K562 (cell line): Measurements from ENCODE around the gene MAGI2. TPM values are rescaled to one million over a fixed set of nuclear protein-coding genes. Genes with fewer than 3 reads are reported as not detected.

ENCODE experiments used
- ATAC-seq: fragments of 200-7000 bp; cut with Tn5 transposase; 3 replicates; pipeline ENCODE4 v1.9.1; 2020; ENCODE audit warnings: moderate library complexity
- BruUV-seq: library from RNA; stranded (reverse); fragments of 400-500 nt; replicated peaks from 2 replicates; lab custom pipeline; 2021; lab: Mats Ljungman, UMichigan
- CTCF ChIA-PET: fragments of 300-600 bp; formaldehyde crosslinking; extraction: SDS; loops from one replicate; lab custom pipeline; 2021; ENCODE audit warnings: low intra/inter-chr PET ratio; lab: Yijun Ruan, JAX
- POLR2A ChIA-PET: fragments of 300-600, 350-650 bp; sonication (Branson Sonifier 250); formaldehyde crosslinking; extraction: SDS; loops from one replicate; lab custom pipeline; 2021; ENCODE audit warnings: antibody characterized with exemption, inconsistent platforms; lab: Yijun Ruan, JAX
- DNase-seq, 4 experiments: peaks; one replicate each; pipeline versions ENCODE4 v3.0.0 to v3.0.0-alpha.2; 2011 to 2018; ENCODE audit warnings: low spot score in 3 of 4, mixed read lengths in 3 of 4; ENCODE audit errors: extremely low read depth in 1 of 4
- FAIRE-seq: peaks from 2 replicates; lab custom pipeline; 2011; peaks lifted over from hg19 to GRCh38; lab: Jason Lieb, UNC
- H2AFZ ChIP-seq: 2 replicates; pipeline ENCODE4 v1.6.0; 2011; ENCODE audit warnings: low read depth, low read length, control low read depth, inconsistent platforms
- H3K27ac ChIP-seq: fragments of 200-600 bp; 3 replicates; pipeline ENCODE4 v1.8.0; 2011; ENCODE audit warnings: low read depth, mild to moderate bottlenecking, control low read depth, inconsistent platforms, low read length, moderate library complexity, mixed read lengths; ENCODE audit errors: extremely low read depth
- H3K27me3 ChIP-seq, 2 experiments: fragments of 300-600 bp in 1 of 2; 2 replicates in 1 of 2; 3 replicates in 1 of 2; pipeline versions ENCODE4 v1.6.0 to v1.8.0; 2011; ENCODE audit warnings: inconsistent platforms in 2 of 2, low read length in 2 of 2, mild to moderate bottlenecking in 1 of 2, mixed read lengths in 1 of 2, moderate library complexity in 1 of 2; ENCODE audit not compliant: control insufficient read depth in 2 of 2, insufficient read depth in 2 of 2
- H3K36me3 ChIP-seq: fragments of 300-600 bp; 3 replicates; pipeline ENCODE4 v1.8.0; 2011; ENCODE audit warnings: mild to moderate bottlenecking, low read length, inconsistent platforms; ENCODE audit not compliant: control insufficient read depth, insufficient read depth
- H3K4me1 ChIP-seq, 2 experiments: fragments of 200-600 bp in 1 of 2; replicated peaks in 1 of 2; 2 replicates in 1 of 2; 3 replicates in 1 of 2; pipeline versions ENCODE4 v1.5.1 to v1.8.0; 2011; ENCODE audit warnings: inconsistent platforms in 2 of 2, low read length in 2 of 2, mild to moderate bottlenecking in 1 of 2, mixed read lengths in 1 of 2, moderate library complexity in 1 of 2; ENCODE audit not compliant: control insufficient read depth in 2 of 2, insufficient read depth in 2 of 2
- H3K4me2 ChIP-seq: 2 replicates; pipeline ENCODE4 v1.6.1; 2011; ENCODE audit warnings: low read length, control low read depth, inconsistent platforms, mixed read lengths; ENCODE audit not compliant: insufficient read depth
- H3K4me3 ChIP-seq: fragments of 200-600 bp; sonication (generic), shearing (Covaris generic); 2 replicates; pipeline ENCODE4 v1.5.1; 2016; ENCODE audit warnings: control low read depth, inconsistent platforms
- H3K79me2 ChIP-seq: fragments of 200-600 bp; 3 replicates; pipeline ENCODE4 v1.8.0; 2011; ENCODE audit warnings: low read length, inconsistent platforms; ENCODE audit not compliant: control insufficient read depth, insufficient read depth
- H3K9ac ChIP-seq, 2 experiments: 2 replicates each; pipeline versions ENCODE4 v1.6.0 to v1.6.1; 2011; ENCODE audit warnings: low read depth in 2 of 2, low read length in 2 of 2, control low read depth in 1 of 2, inconsistent platforms in 1 of 2, mild to moderate bottlenecking in 1 of 2, mixed read lengths in 1 of 2; ENCODE audit not compliant: insufficient read depth in 1 of 2
- H3K9me1 ChIP-seq: one replicate; pipeline ENCODE4 v1.6.0; 2011; ENCODE audit warnings: inconsistent platforms, mild to moderate bottlenecking, low read length, moderate library complexity; ENCODE audit not compliant: control insufficient read depth, insufficient read depth
- H3K9me3 ChIP-seq: replicated peaks from 2 replicates; pipeline ENCODE4 v1.5.1; 2011; ENCODE audit warnings: low read depth, low read length, inconsistent platforms; ENCODE audit not compliant: control insufficient read depth, insufficient read depth
- H4K20me1 ChIP-seq: replicated peaks from 2 replicates; pipeline ENCODE4 v1.6.1; 2011; ENCODE audit warnings: low read length, inconsistent platforms, mixed read lengths; ENCODE audit not compliant: control insufficient read depth, insufficient read depth
- DIDO1 ChIP-seq: fragments of 450-650 bp; IDR thresholded peaks from 2 replicates; pipeline ENCODE4 v1.6.1; 2016; ENCODE audit warnings: low read depth, missing biosample characterization, missing genetic modification characterization
- FOSL1 ChIP-seq: fragments of 200-800 bp; sonication (Bioruptor generic); conservative IDR thresholded peaks from 2 replicates; pipeline ENCODE4 v1.6.1; 2016; ENCODE audit warnings: missing genetic modification characterization, missing compliant biosample characterization
- GTF2A2 ChIP-seq: IDR thresholded peaks from 2 replicates; pipeline ENCODE4 v1.6.1; 2016; ENCODE audit warnings: mild to moderate bottlenecking, missing genetic modification characterization, missing compliant biosample characterization
- HIVEP1 ChIP-seq: fragments of 250-450 bp; sonication (Bioruptor Pico); IDR thresholded peaks from 2 replicates; pipeline ENCODE4 v1.4.0; 2020; ENCODE audit warnings: mild to moderate bottlenecking
- ILF3 ChIP-seq: fragments of 450-650 bp; IDR thresholded peaks from 2 replicates; pipeline ENCODE4 v1.6.1; 2018; ENCODE audit warnings: antibody characterized with exemption, mild to moderate bottlenecking, moderate library complexity, borderline replicate concordance
- KAT8 ChIP-seq: fragments of 450-650 bp; IDR thresholded peaks from 2 replicates; pipeline ENCODE4 v1.6.1; 2016; ENCODE audit warnings: low read depth, mild to moderate bottlenecking
- NCOA4 ChIP-seq: fragments of 450-650 bp; IDR thresholded peaks from 2 replicates; pipeline ENCODE4 v1.6.1; 2018; ENCODE audit warnings: mild to moderate bottlenecking; ENCODE audit not compliant: partially characterized antibody
- NRF1 ChIP-seq, 2 experiments: fragments of 450-650 bp; IDR thresholded peaks in 1 of 2; conservative IDR thresholded peaks in 1 of 2; 2 replicates each; pipeline ENCODE4 v1.6.1; 2014; ENCODE audit warnings: mild to moderate bottlenecking in 2 of 2
- PCBP1 ChIP-seq: fragments of 200-400 bp; formaldehyde crosslinking; IDR thresholded peaks from 2 replicates; pipeline ENCODE4 v1.6.1; 2018; ENCODE audit warnings: mild to moderate bottlenecking, low read depth, low read length; ENCODE audit not compliant: poor library complexity, severe bottlenecking
- SNIP1 ChIP-seq: fragments of 450-650 bp; IDR thresholded peaks from 2 replicates; pipeline ENCODE4 v1.7.1; 2017; ENCODE audit warnings: low read depth, mild to moderate bottlenecking
- STAT5B ChIP-seq: fragments of 250-450 bp; sonication (Bioruptor Pico); IDR thresholded peaks from 2 replicates; pipeline ENCODE4 v1.8.0; 2021; ENCODE audit warnings: mild to moderate bottlenecking, inconsistent platforms
- ZNF224 ChIP-seq: sonication (generic); formaldehyde crosslinking; IDR thresholded peaks from 2 replicates; pipeline ENCODE4 v1.8.0; 2022; ENCODE audit warnings: mild to moderate bottlenecking, missing genetic modification reagents
- ZNF717 ChIP-seq: fragments of 250-450 bp; sonication (Bioruptor Pico); IDR thresholded peaks from 2 replicates; pipeline ENCODE4 v1.5.0; 2021
- WGBS: fragments of 100-300 bp; shearing (Covaris generic); methylation state at CpG from one replicate; pipeline ENCODE4 v1.1.6; 2016; ENCODE audit warnings: low coverage, mixed read lengths; ENCODE audit not compliant: insufficient coverage; ENCODE audit errors: missing lambda C conversion rate; 5-methylcytosine and 5-hydroxymethylcytosine counted together
- in situ Hi-C: fragments of 300-500 bp; cut with MboI; formaldehyde crosslinking; loops from 4 replicates; pipeline ENCODE4 v1.15.0; 2018; ENCODE audit warnings: inconsistent platforms, mixed read lengths
- intact Hi-C: fragments of 100-400 bp; cut with micrococcal nuclease; formaldehyde crosslinking; loops from 2 replicates; pipeline ENCODE4 v1.14.2; 2022
- polyA plus RNA-seq, 8 experiments: library from polyadenylated mRNA; depleted of rRNA in 4 of 8; stranded (reverse) in 5 of 8; unstranded in 3 of 8; fragments of >200 nt; fragmentation: Nextera tagmentation in 2 of 8; fragmentation: Illumina TruSeq in 1 of 8; extraction: Ambion mirVana in 2 of 8; extraction: Trizol in 1 of 8; gene quantifications; 2 replicates each; pipeline versions ENCODE4 v1.2.1 to v1.2.3, GENCODE V29; 2011 to 2014; ENCODE audit warnings: inconsistent platforms in 1 of 8, missing spikeins in 1 of 8
- total RNA-seq, 7 experiments: library from RNA; depleted of rRNA in 6 of 7; stranded (reverse); fragments of >200 nt in 6 of 7; fragmentation: Illumina TruSeq in 2 of 7; extraction: Trizol in 2 of 7; gene quantifications; 2 replicates each; pipeline versions ENCODE4 v1.2.1 to v1.2.3, GENCODE V29; 2011 to 2021; ENCODE audit warnings: low replicate concordance in 1 of 7

MAGI2 gene
- total and polyA plus RNA-seq, 9 of the 15 experiments (the other 6 are each of a cell fraction or from before 2014, with no cell fraction given), result 0.27 to 1.4 (median 0.70) TPM

GRCh38 chr7:78141522-78142281 lies 1311.8 kb downstream of the MAGI2 start:
- DNase-seq (no peak), ATAC-seq (no peak), FAIRE-seq (peak; percentile 44)
- Histone ChIP-seq H3K4me2 (no peak overlapping the region), H3K9ac (no peak overlapping the region), H3K27ac (no peak overlapping the region), H3K9me3 (no peaks in the 10 kb centered on the region), H2AFZ (no peak overlapping the region), H4K20me1 (no peaks in the 10 kb centered on the region), H3K9me1 (no peaks in the 10 kb centered on the region), H3K4me3 (no peak overlapping the region), H3K27me3 (no peaks in the 10 kb centered on the region), H3K36me3 (no peaks in the 10 kb centered on the region), H3K4me1 (no peaks in the 10 kb centered on the region), H3K79me2 (no peaks in the 10 kb centered on the region)
- intact Hi-C loops, result no loop called here
- in situ Hi-C loops, result no loop called here
- ChIA-PET POLR2A (no interaction called here), CTCF (no interaction called here)
- TF ChIP-seq DIDO1 (tag) (no peak), SNIP1 (no peak), FOSL1 (tag) (0 out of 2 replicates have a peak, but pooled peaks have one; percentile 21), ILF3 (no peak), ZNF224 (no peak)
- BruUV-seq, result no TSS peak
- WGBS, result under 1% methylated on average over 9 of the region's 9 CpGs

DNA sequence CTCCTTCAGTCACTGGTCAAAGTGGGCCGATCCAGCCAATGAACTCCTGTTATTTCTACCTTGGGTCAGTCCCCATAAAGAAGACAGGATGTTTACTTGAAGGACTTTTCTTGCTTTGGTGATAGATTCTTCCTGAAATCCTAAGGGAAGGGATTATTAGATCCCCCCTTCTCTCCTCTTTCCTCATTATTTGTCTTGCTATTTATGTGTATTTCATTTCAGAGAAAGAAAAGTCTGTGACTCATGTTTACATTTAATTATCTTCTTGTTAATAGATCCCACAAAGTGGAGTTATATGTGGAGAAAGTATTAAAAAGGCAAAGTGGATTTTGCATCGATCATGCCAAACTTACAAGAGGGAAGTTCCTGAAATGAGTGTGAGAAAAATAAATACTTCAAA lies 1313.4 kb downstream of the MAGI2 start:
- Histone ChIP-seq H3K36me3 (no peaks in the 10 kb centered on the region), H3K9ac (no peak overlapping the region), H3K4me2 (no peak overlapping the region), H3K9me1 (no peaks in the 10 kb centered on the region), H3K9me3 (no peaks in the 10 kb centered on the region)
- 0% methylated on average over 2 of the region's 2 CpGs for WGBS
- no peak for ATAC-seq
- TF ChIP-seq NCOA4, result no peak
- TF ChIP-seq PCBP1, result no peak
- no peak for TF ChIP-seq GTF2A2
- TF ChIP-seq NRF1 (conservative IDR thresholded peaks at IDR 0.05 in 1 of 2, IDR thresholded peaks at IDR 0.05 in 1 of 2), result no peak
- TF ChIP-seq STAT5B, result no peak
- TF ChIP-seq ZNF717, result no peak
- no peak for TF ChIP-seq KAT8
- TF ChIP-seq HIVEP1 (CRISPR knock-in tag), result no peak
- TF ChIP-seq, all 486 proteins: peak for 0
- intact Hi-C loops (no loop called here), in situ Hi-C loops (no loop called here)
- no peaks in the 10 kb centered on the region for H4K20me1 ChIP-seq
- no peak overlapping the region for H3K27ac ChIP-seq
- no peak for FAIRE-seq
- no TSS peak for BruUV-seq
- H3K4me3 ChIP-seq, result no peak overlapping the region
- no peak for DNase-seq
- no peak overlapping the region for H2AFZ ChIP-seq
- H3K27me3 ChIP-seq, result no peaks in the 10 kb centered on the region
- H3K4me1 ChIP-seq, result no peaks in the 10 kb centered on the region
- ChIA-PET POLR2A (no interaction called here), CTCF (no interaction called here)
- no peaks in the 10 kb centered on the region for H3K79me2 ChIP-seq
